ENCODE data around the gene SAP25. TPM values are rescaled to one million over a fixed set of nuclear protein-coding genes. Genes with fewer than 3 reads are reported as not detected.

SAP25 gene
- total RNA-seq, 1 donor from 2014 or later: 1.9 TPM

GRCh38 chr7:100580466-100581283 is 7.0 kb upstream of the SAP25 start:
- no peak overlapping the region for H3K27ac Mint-ChIP-seq (ENCODE audit: unreplicated experiment)
- peaks cover 18% of the 10 kb centered on the region for H3K4me1 Mint-ChIP-seq (ENCODE audit: low read depth, unreplicated experiment)
- FAIRE-seq: peak; percentile 94
- H3K4me1 ChIP-seq (ENCODE audit: insufficient read depth, low read length): peaks cover 25% of the 10 kb centered on the region
- H3K9ac ChIP-seq (ENCODE audit: low read length): no peak overlapping the region
- H4K20me1 ChIP-seq (ENCODE audit: insufficient read depth, low read length): peaks cover 56% of the 10 kb centered on the region
- no peak for TF ChIP-seq CTCF (IDR thresholded peaks at IDR 0.05; ENCODE audit: insufficient read depth, low read depth, low read length)
- no peak for TF ChIP-seq EZH2 (IDR thresholded peaks at IDR 0.05; ENCODE audit: insufficient read depth, low read length)
- H3K79me2 ChIP-seq (ENCODE audit: insufficient read depth, low read length): peaks cover 48% of the 10 kb centered on the region
- H3K36me3 Mint-ChIP-seq (ENCODE audit: low read depth, unreplicated experiment): peaks cover 12% of the 10 kb centered on the region
- no peak overlapping the region for H3K4me3 ChIP-seq (ENCODE audit: insufficient read depth, low read depth, low read length)
- no peaks in the 10 kb centered on the region for H3K27me3 ChIP-seq (ENCODE audit: insufficient read depth, low read length)
- H3K4me3 Mint-ChIP-seq (ENCODE audit: unreplicated experiment): peak overlapping the region; percentile 2
- no peak overlapping the region for H2AFZ ChIP-seq (ENCODE audit: low read depth, low read length)
- no peaks in the 10 kb centered on the region for H3K27me3 Mint-ChIP-seq (ENCODE audit: low read depth, unreplicated experiment)
- peaks cover 18% of the 10 kb centered on the region for H3K36me3 ChIP-seq (ENCODE audit: insufficient read depth, low read length)
- H3K9me3 ChIP-seq (ENCODE audit: insufficient read depth, low read depth, low read length): no peaks in the 10 kb centered on the region
- no peak overlapping the region for H3K4me2 ChIP-seq (ENCODE audit: low read length)
- H3K27ac ChIP-seq (ENCODE audit: low read depth, low read length): no peak overlapping the region
- H3K9me3 Mint-ChIP-seq (ENCODE audit: unreplicated experiment): no peaks in the 10 kb centered on the region
- DNase-seq (ENCODE audit: low read depth): no peak

DNA sequence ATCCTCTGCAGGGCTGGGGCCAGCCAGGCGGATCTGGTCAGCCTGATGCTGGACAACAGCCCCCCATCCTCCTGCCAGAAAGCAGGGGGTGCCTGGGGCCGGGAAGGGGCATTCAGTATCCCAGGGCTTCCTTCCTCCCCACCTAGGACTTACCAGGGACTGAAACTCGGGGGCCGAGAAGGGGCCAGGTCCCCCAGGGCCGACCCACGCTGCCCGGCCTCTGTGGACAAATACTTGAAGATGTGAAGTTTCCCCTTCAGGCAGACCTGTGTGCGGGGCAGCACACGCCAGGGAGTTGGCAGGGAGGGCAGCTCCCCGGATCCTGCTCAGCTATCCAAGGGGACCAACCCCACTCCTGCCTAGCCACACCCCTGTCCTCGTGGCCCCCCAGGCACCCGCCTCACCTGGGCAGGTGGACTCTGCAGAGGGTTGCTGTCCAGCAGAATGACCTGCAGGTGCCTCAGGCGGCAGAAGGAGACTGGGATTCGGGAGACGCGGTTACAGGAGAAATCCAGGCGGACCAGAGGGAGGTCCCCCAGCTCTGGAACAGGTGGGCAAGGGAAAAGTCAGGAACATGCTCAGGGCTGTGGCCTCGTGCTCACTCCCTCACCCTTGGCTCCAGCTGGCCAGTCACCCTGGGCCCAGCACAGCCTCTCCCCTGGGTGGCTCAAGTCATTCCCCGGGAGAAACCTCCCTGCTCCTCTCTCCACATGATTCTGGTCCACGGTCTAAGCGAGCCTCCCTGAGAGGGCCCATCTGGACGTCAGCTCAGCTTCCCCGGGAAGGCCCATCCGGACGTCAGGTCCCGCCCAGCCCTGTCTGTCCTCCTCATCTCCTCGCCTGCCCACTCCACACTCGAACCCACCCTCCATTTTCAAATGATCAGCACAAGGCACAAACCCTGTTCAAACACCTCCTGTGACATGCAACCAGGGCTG is 4.8 kb upstream of the SAP25 start:
- TF ChIP-seq EZH2 (IDR thresholded peaks at IDR 0.05; ENCODE audit: insufficient read depth, low read length): no peak
- TF ChIP-seq CTCF (IDR thresholded peaks at IDR 0.05; ENCODE audit: insufficient read depth, low read depth, low read length): no peak
- no peaks in the 10 kb centered on the region for H3K27me3 ChIP-seq (ENCODE audit: insufficient read depth, low read length)

More for the DNA sequence above, 4.8 kb upstream of the SAP25 start:
- Histone ChIP-seq H3K27ac (ENCODE audit: low read depth, low read length) (no peak overlapping the region), H3K4me2 (ENCODE audit: low read length) (no peak overlapping the region), H4K20me1 (ENCODE audit: insufficient read depth, low read length) (peaks cover 36% of the 10 kb centered on the region), H3K9me3 (ENCODE audit: insufficient read depth, low read depth, low read length) (no peaks in the 10 kb centered on the region), H3K36me3 (ENCODE audit: insufficient read depth, low read length) (peaks cover 18% of the 10 kb centered on the region), H3K4me3 (ENCODE audit: insufficient read depth, low read depth, low read length) (no peak overlapping the region), H3K79me2 (ENCODE audit: insufficient read depth, low read length) (peaks cover 29% of the 10 kb centered on the region), H3K9ac (ENCODE audit: low read length) (no peak overlapping the region), H2AFZ (ENCODE audit: low read depth, low read length) (no peak overlapping the region), H3K4me1 (ENCODE audit: insufficient read depth, low read length) (peaks cover 7% of the 10 kb centered on the region)
- no peak for FAIRE-seq
- H3K4me1 Mint-ChIP-seq (ENCODE audit: low read depth, unreplicated experiment): peaks cover 12% of the 10 kb centered on the region
- no peaks in the 10 kb centered on the region for H3K9me3 Mint-ChIP-seq (ENCODE audit: unreplicated experiment)
- peaks cover 12% of the 10 kb centered on the region for H3K36me3 Mint-ChIP-seq (ENCODE audit: low read depth, unreplicated experiment)
- DNase-seq (ENCODE audit: low read depth): no peak
- H3K27ac Mint-ChIP-seq (ENCODE audit: unreplicated experiment): peak overlapping the region; percentile 41
- no peaks in the 10 kb centered on the region for H3K27me3 Mint-ChIP-seq (ENCODE audit: low read depth, unreplicated experiment)
- peak overlapping the region; percentile 50 for H3K4me3 Mint-ChIP-seq (ENCODE audit: unreplicated experiment)

All from astrocyte (in vitro differentiated cells and primary cell).